GM12872 (cell line): ENCODE data around the gene PITPNM1.
A peak's percentile ranks its signal among the peaks of the same experiment; 100 is the strongest.

Experiments used
- CTCF ChIP-seq: IDR thresholded peaks from 3 replicates; pipeline ENCODE4 v1.5.1; 2011; ENCODE audit warnings: low read depth, mild to moderate bottlenecking, low read length, moderate library complexity; ENCODE audit not compliant: insufficient read depth

The PITPNM1 gene

GRCh38 chr11:67508486-67509121, 3.4 kb upstream of the PITPNM1 start:
- TF ChIP-seq CTCF: no peak

- TF ChIP-seq CTCF: no peak
Measured at GRCh38 chr11:67507864-67508485, 2.8 kb upstream of the PITPNM1 start, which contains the start of gene CDK2AP2. CDK2AP2 (minus strand) TSS chr11:67508162; CDS start chr11:67508082, 80 bp downstream.

GRCh38 chr11:67507242-67507863, 2.2 kb upstream of the PITPNM1 start:
- TF ChIP-seq CTCF: no peak

GRCh38 chr11:67506426-67507051, 1.4 kb upstream of the PITPNM1 start:
- TF ChIP-seq CTCF: no peak

GRCh38 chr11:67505605-67506396, 638 bp upstream of the PITPNM1 start:
- peak; percentile 97 for TF ChIP-seq CTCF

GRCh38 chr11:67504005-67504949, 886 bp downstream of the PITPNM1 start:
- no peak for TF ChIP-seq CTCF
